ENCODE measurements around the gene SLC35F3. TPM values are rescaled to one million over a fixed set of nuclear protein-coding genes. Genes with fewer than 3 reads are reported as not detected.
"Not testable (repeated sequence)": the region's sequence is repeated elsewhere in the genome, so short reads cannot be mapped to it uniquely, and the experiment has no call there.

The SLC35F3 gene
- total RNA-seq, 1 donor from 2014 or later: not detected

GRCh38 chr1:234170622-234171021 lies 266.1 kb downstream of the SLC35F3 start:
- Mint-ChIP-seq H3K27ac (no peak overlapping the region), H3K36me3 (ENCODE audit: low read depth) (no peaks in the 10 kb centered on the region), H3K9me3 (no peaks in the 10 kb centered on the region), H3K4me1 (no peaks in the 10 kb centered on the region), H3K27me3 (peaks cover 11% of the 10 kb centered on the region), H3K4me3 (no peak overlapping the region)
- intact Hi-C loops (cut with micrococcal nuclease): no loop called here
- CTCF ChIA-PET: interaction anchor here (0.6 kb wide), 1 partner anchor 54 kb away, joined by 3 read pairs; no protein-coding TSS in a partner anchor
- POLR2A ChIA-PET: no interaction called here
- TF ChIP-seq CTCF (IDR thresholded peaks at IDR 0.05): no peak
- DNase-seq (no peak), ATAC-seq (ENCODE audit: low read depth) (no peak)

GRCh38 chr1:234173968-234174367 lies 269.5 kb downstream of the SLC35F3 start:
- Mint-ChIP-seq H3K27ac (no peak overlapping the region), H3K4me1 (no peaks in the 10 kb centered on the region), H3K27me3 (peaks cover 21% of the 10 kb centered on the region), H3K9me3 (no peaks in the 10 kb centered on the region), H3K36me3 (ENCODE audit: low read depth) (no peaks in the 10 kb centered on the region), H3K4me3 (no peak overlapping the region)
- ATAC-seq (ENCODE audit: low read depth) (no peak), DNase-seq (no peak)
- intact Hi-C loops (cut with micrococcal nuclease): no loop called here
- ChIA-PET POLR2A (no interaction called here), CTCF (no interaction called here)
- TF ChIP-seq CTCF (IDR thresholded peaks at IDR 0.05): no peak

- Mint-ChIP-seq H3K4me1 (no peaks in the 10 kb centered on the region), H3K27me3 (peaks cover 27% of the 10 kb centered on the region), H3K36me3 (ENCODE audit: low read depth) (no peaks in the 10 kb centered on the region), H3K4me3 (no peak overlapping the region), H3K27ac (no peak overlapping the region), H3K9me3 (no peaks in the 10 kb centered on the region)
- TF ChIP-seq CTCF (IDR thresholded peaks at IDR 0.05): no peak
- no peak for DNase-seq
- no peak for ATAC-seq (ENCODE audit: low read depth)
- intact Hi-C loops (cut with micrococcal nuclease): no loop called here
- CTCF ChIA-PET: no interaction called here
- POLR2A ChIA-PET: no interaction called here
Observed at GRCh38 chr1:234175363-234175762, 270.9 kb downstream of the SLC35F3 start.

- Mint-ChIP-seq H3K27me3 (peaks cover 28% of the 10 kb centered on the region), H3K27ac (no peak overlapping the region), H3K4me1 (no peaks in the 10 kb centered on the region), H3K9me3 (no peaks in the 10 kb centered on the region), H3K4me3 (no peak overlapping the region), H3K36me3 (ENCODE audit: low read depth) (no peaks in the 10 kb centered on the region)
- intact Hi-C loops (cut with micrococcal nuclease): no loop called here
- DNase-seq (no peak), ATAC-seq (ENCODE audit: low read depth) (no peak)
- POLR2A ChIA-PET: no interaction called here
- CTCF ChIA-PET: no interaction called here
- no peak for TF ChIP-seq CTCF (IDR thresholded peaks at IDR 0.05)
Observed at GRCh38 chr1:234176000-234176399, 271.5 kb downstream of the SLC35F3 start.

- H3K27me3 Mint-ChIP-seq: peaks cover 26% of the 10 kb centered on the region
- H3K4me1 Mint-ChIP-seq; ATAC-seq (ENCODE audit: low read depth); DNase-seq; CTCF ChIA-PET; H3K4me3 Mint-ChIP-seq; H3K9me3 Mint-ChIP-seq; POLR2A ChIA-PET; H3K36me3 Mint-ChIP-seq (ENCODE audit: low read depth); intact Hi-C loops (cut with micrococcal nuclease); H3K27ac Mint-ChIP-seq: not testable (repeated sequence)
Observed at GRCh38 chr1:234176847-234177246, 272.4 kb downstream of the SLC35F3 start.

- DNase-seq (no peak), ATAC-seq (ENCODE audit: low read depth) (no peak)
- peaks cover 35% of the 10 kb centered on the region for H3K27me3 Mint-ChIP-seq
- H3K4me1 Mint-ChIP-seq: no peaks in the 10 kb centered on the region
- no peaks in the 10 kb centered on the region for H3K36me3 Mint-ChIP-seq (ENCODE audit: low read depth)
- no peak overlapping the region for H3K27ac Mint-ChIP-seq
- ChIA-PET POLR2A (no interaction called here), CTCF (no interaction called here)
- H3K9me3 Mint-ChIP-seq: peaks cover 3% of the 10 kb centered on the region
- H3K4me3 Mint-ChIP-seq: no peak overlapping the region
- intact Hi-C loops (cut with micrococcal nuclease): no loop called here
- no peak for TF ChIP-seq CTCF (IDR thresholded peaks at IDR 0.05)
Observed at GRCh38 chr1:234185438-234185837, 281.0 kb downstream of the SLC35F3 start.
